SK-N-SH (cell line): ENCODE measurements around the gene SCARB2. TPM values are rescaled to one million over a fixed set of nuclear protein-coding genes. Genes with fewer than 3 reads are reported as not detected.

Experiments used
- CTCF ChIA-PET: fragments of 300-600, 350-600 bp; formaldehyde crosslinking; extraction: SDS; loops from one replicate; lab custom pipeline; 2021; lab: Yijun Ruan, JAX
- POLR2A ChIA-PET: fragments of 350-600 bp; sonication (Branson Sonifier 250); formaldehyde crosslinking; extraction: SDS; loops from one replicate; lab custom pipeline; 2020; ENCODE audit warnings: antibody characterized with exemption, inconsistent platforms; lab: Yijun Ruan, JAX
- DNase-seq: peaks from one replicate; pipeline ENCODE4 v3.0.0; 2012
- H2AFZ ChIP-seq: fragments of 200-600 bp; sonication (generic); 2 replicates; pipeline ENCODE4 v1.8.1; 2016; ENCODE audit warnings: antibody characterized with exemption, mild to moderate bottlenecking, low read depth
- H3F3A ChIP-seq: fragments of 200-600 bp; sonication (generic); replicated peaks from 2 replicates; pipeline ENCODE3; 2016; ENCODE audit warnings: antibody characterized with exemption, mild to moderate bottlenecking; ENCODE audit not compliant: insufficient read depth
- H3K27ac ChIP-seq, 2 experiments: fragments of 200-500 bp in 1 of 2; fragments of 200-600 bp in 1 of 2; sonication (Bioruptor generic) in 1 of 2; sonication (generic), shearing (Covaris generic) in 1 of 2; 2 replicates each; pipeline versions ENCODE4 v1.5.1 to v1.6.1; 2014 to 2016; ENCODE audit warnings: low read depth in 2 of 2, inconsistent platforms in 1 of 2, low read length in 1 of 2, mild to moderate bottlenecking in 1 of 2, mixed read lengths in 1 of 2
- H3K27me3 ChIP-seq: fragments of 200-600 bp; sonication (generic), shearing (Covaris generic); 2 replicates; pipeline ENCODE4 v1.6.1; 2016; ENCODE audit warnings: mixed run types; ENCODE audit not compliant: insufficient read depth
- H3K36me3 ChIP-seq, 2 experiments: fragments of 200-500 bp in 1 of 2; fragments of 200-600 bp in 1 of 2; sonication (Bioruptor generic) in 1 of 2; sonication (generic) in 1 of 2; replicated peaks in 1 of 2; 2 replicates each; pipeline versions ENCODE3 to v1.5.1; 2014 to 2016; ENCODE audit warnings: low read length in 1 of 2, mild to moderate bottlenecking in 1 of 2; ENCODE audit not compliant: insufficient read depth in 2 of 2, control insufficient read depth in 1 of 2
- H3K4me1 ChIP-seq, 2 experiments: fragments of 200-500 bp in 1 of 2; fragments of 200-600 bp in 1 of 2; sonication (Bioruptor generic) in 1 of 2; sonication (generic), shearing (Covaris generic) in 1 of 2; 2 replicates each; pipeline versions ENCODE4 v1.5.1 to v1.6.1; 2014 to 2016; ENCODE audit warnings: low read depth in 1 of 2, low read length in 1 of 2, mixed run types in 1 of 2; ENCODE audit not compliant: insufficient read depth in 2 of 2, control insufficient read depth in 1 of 2
- H3K4me2 ChIP-seq: fragments of 200-600 bp; sonication (generic), shearing (Covaris generic); 2 replicates; pipeline ENCODE4 v1.6.1; 2017; ENCODE audit warnings: mixed run types
- H3K4me3 ChIP-seq, 2 experiments: fragments of 200-500 bp in 1 of 2; fragments of 200-600 bp in 1 of 2; sonication (Bioruptor generic) in 1 of 2; sonication (generic), shearing (Covaris generic) in 1 of 2; 2 replicates each; pipeline versions ENCODE4 v1.5.1 to v1.8.1; 2014 to 2016; ENCODE audit warnings: low read depth in 2 of 2, inconsistent platforms in 1 of 2, low read length in 1 of 2, mild to moderate bottlenecking in 1 of 2, mixed read lengths in 1 of 2, moderate library complexity in 1 of 2
- H3K79me2 ChIP-seq: fragments of 200-600 bp; sonication (generic); 2 replicates; pipeline ENCODE4 v1.8.1; 2017; ENCODE audit warnings: mild to moderate bottlenecking; ENCODE audit not compliant: insufficient read depth
- H3K9ac ChIP-seq: fragments of 200-600 bp; sonication (generic); 2 replicates; pipeline ENCODE4 v1.6.1; 2017; ENCODE audit warnings: mixed run types
- H3K9me2 ChIP-seq: fragments of 200-600 bp; sonication (generic); 2 replicates; pipeline ENCODE4 v1.6.1; 2017; ENCODE audit warnings: mixed run types
- H3K9me3 ChIP-seq: fragments of 200-600 bp; sonication (generic); 2 replicates; pipeline ENCODE4 v1.6.1; 2017; ENCODE audit warnings: mixed run types, mild to moderate bottlenecking, moderate library complexity
- H4K20me1 ChIP-seq: fragments of 200-600 bp; sonication (generic); 2 replicates; pipeline ENCODE4 v1.6.1; 2017; ENCODE audit warnings: mild to moderate bottlenecking, mixed run types; ENCODE audit not compliant: insufficient read depth
- CHD2 ChIP-seq: fragments of 150-350 bp; IDR thresholded peaks from 2 replicates; pipeline ENCODE4 v1.6.1; 2018; ENCODE audit warnings: low read length; ENCODE audit not compliant: partially characterized antibody
- ELF1 ChIP-seq: IDR thresholded peaks from 2 replicates; pipeline ENCODE4 v1.4.0; 2012
- EP300 ChIP-seq, 2 experiments: IDR thresholded peaks; 2 replicates each; pipeline versions ENCODE4 v1.4.0 to v1.6.1; 2012; ENCODE audit warnings: borderline replicate concordance in 1 of 2, low read depth in 1 of 2, low read length in 1 of 2
- FOSL2 ChIP-seq: IDR thresholded peaks from 2 replicates; pipeline ENCODE4 v1.4.0; 2012; ENCODE audit warnings: low read depth, mild to moderate bottlenecking, moderate library complexity, borderline replicate concordance
- FOXJ3 ChIP-seq: sonication (generic); formaldehyde crosslinking; IDR thresholded peaks from 2 replicates; pipeline ENCODE4 v1.5.1; 2020; ENCODE audit warnings: mild to moderate bottlenecking, missing genetic modification reagents
- GABPA ChIP-seq: IDR thresholded peaks from 2 replicates; pipeline ENCODE4 v1.4.0; 2012; ENCODE audit warnings: low read depth, mild to moderate bottlenecking
- JUND ChIP-seq: IDR thresholded peaks from 2 replicates; pipeline ENCODE4 v1.4.0; 2012
- RAD21 ChIP-seq: IDR thresholded peaks from 2 replicates; pipeline ENCODE4 v1.6.1; 2012; ENCODE audit warnings: mild to moderate bottlenecking, low read length
- RCOR1 ChIP-seq: fragments of 150-350 bp; IDR thresholded peaks from 2 replicates; pipeline ENCODE4 v1.6.1; 2017; ENCODE audit warnings: antibody characterized with exemption, low read length
- RXRA ChIP-seq: IDR thresholded peaks from 2 replicates; pipeline ENCODE4 v1.4.0; 2012; ENCODE audit warnings: low read depth, mild to moderate bottlenecking, borderline replicate concordance
- SIN3A ChIP-seq: IDR thresholded peaks from 2 replicates; pipeline ENCODE4 v1.6.1; 2012; ENCODE audit warnings: low read depth, mild to moderate bottlenecking, low read length, moderate library complexity, borderline replicate concordance
- TCF12 ChIP-seq: IDR thresholded peaks from 2 replicates; pipeline ENCODE4 v1.4.0; 2012
- TEAD4 ChIP-seq: IDR thresholded peaks from 2 replicates; pipeline ENCODE4 v1.4.0; 2012; ENCODE audit warnings: mild to moderate bottlenecking, borderline replicate concordance; ENCODE audit not compliant: insufficient read depth
- YY1 ChIP-seq: IDR thresholded peaks from 2 replicates; pipeline ENCODE4 v1.4.0; 2012; ENCODE audit warnings: low read depth, mild to moderate bottlenecking
- WGBS: methylation state at CpG from one replicate; pipeline ENCODE4 v1.1.6; 2017; ENCODE audit warnings: low lambda C conversion rate; 5-methylcytosine and 5-hydroxymethylcytosine counted together
- polyA plus RNA-seq, 3 experiments: library from polyadenylated mRNA; depleted of rRNA; stranded (reverse); fragments of >200 nt; gene quantifications; 2 replicates each; pipeline ENCODE4 v1.2.3, GENCODE V29; 2012
- TF ChIP-seq, protein P1 (sequence below): IDR thresholded peaks from 2 replicates; pipeline ENCODE4; 2012
- TF ChIP-seq, protein P2 (sequence below): IDR thresholded peaks from 2 replicates; pipeline ENCODE4 v1.4.0; 2012; ENCODE audit warnings: low read depth, borderline replicate concordance
- TF ChIP-seq, protein P3 (sequence below): IDR thresholded peaks from 2 replicates; pipeline ENCODE4 v1.4.0; 2012; ENCODE audit warnings: low read depth

Gene SCARB2
- polyA plus RNA-seq, 1 of the 3 experiments (the other 2 are of a cell fraction): 82.6 TPM

DNA sequence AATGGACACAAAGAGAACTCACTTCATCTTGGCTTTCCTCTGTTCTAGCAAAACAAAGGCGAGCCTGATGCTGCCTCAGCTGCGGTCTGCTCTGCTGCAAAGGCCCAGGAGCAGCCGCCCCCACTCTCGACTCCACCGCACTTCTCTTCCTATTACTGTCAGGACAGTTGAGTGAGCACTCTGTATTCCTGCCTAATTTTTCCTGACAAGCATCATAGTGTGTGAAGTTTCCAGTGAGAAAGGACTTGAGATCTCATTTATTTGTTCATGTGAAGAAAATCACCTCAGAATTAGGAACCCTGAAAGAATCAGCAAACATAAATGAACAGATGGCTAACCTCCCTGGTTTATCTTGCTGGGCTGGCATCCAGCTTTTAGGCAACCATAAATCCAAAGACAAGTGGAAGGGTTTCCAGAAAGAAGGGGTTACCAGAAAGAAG, 15.6 kb downstream of the SCARB2 start (continued):
- TF ChIP-seq, protein P1, sequence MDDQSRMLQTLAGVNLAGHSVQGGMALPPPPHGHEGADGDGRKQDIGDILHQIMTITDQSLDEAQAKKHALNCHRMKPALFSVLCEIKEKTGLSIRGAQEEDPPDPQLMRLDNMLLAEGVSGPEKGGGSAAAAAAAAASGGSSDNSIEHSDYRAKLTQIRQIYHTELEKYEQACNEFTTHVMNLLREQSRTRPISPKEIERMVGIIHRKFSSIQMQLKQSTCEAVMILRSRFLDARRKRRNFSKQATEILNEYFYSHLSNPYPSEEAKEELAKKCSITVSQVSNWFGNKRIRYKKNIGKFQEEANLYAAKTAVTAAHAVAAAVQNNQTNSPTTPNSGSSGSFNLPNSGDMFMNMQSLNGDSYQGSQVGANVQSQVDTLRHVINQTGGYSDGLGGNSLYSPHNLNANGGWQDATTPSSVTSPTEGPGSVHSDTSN: peak; percentile 86
- TF ChIP-seq, protein P2, sequence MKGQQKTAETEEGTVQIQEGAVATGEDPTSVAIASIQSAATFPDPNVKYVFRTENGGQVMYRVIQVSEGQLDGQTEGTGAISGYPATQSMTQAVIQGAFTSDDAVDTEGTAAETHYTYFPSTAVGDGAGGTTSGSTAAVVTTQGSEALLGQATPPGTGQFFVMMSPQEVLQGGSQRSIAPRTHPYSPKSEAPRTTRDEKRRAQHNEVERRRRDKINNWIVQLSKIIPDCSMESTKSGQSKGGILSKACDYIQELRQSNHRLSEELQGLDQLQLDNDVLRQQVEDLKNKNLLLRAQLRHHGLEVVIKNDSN: no peak
- peak; percentile 73 for TF ChIP-seq TCF12
- peak; percentile 21 to 64; a peak in 1 of 4 replicates for TF ChIP-seq EP300 (IDR thresholded peaks at IDR 0.05; ENCODE audit: borderline replicate concordance in 1 of 2, low read depth in 1 of 2, low read length in 1 of 2)
- TF ChIP-seq FOXJ3 (CRISPR knock-in tag): no peak
- no peak for TF ChIP-seq RCOR1
- TF ChIP-seq JUND: no peak
- TF ChIP-seq ELF1: no peak
- TF ChIP-seq, protein P3, sequence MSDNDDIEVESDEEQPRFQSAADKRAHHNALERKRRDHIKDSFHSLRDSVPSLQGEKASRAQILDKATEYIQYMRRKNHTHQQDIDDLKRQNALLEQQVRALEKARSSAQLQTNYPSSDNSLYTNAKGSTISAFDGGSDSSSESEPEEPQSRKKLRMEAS: no peak
- TF ChIP-seq RAD21: 0 out of 2 replicates have a peak, but pooled peaks have one; percentile 5
- peak; percentile 14 for TF ChIP-seq CHD2
- TF ChIP-seq YY1: no peak

DNA sequence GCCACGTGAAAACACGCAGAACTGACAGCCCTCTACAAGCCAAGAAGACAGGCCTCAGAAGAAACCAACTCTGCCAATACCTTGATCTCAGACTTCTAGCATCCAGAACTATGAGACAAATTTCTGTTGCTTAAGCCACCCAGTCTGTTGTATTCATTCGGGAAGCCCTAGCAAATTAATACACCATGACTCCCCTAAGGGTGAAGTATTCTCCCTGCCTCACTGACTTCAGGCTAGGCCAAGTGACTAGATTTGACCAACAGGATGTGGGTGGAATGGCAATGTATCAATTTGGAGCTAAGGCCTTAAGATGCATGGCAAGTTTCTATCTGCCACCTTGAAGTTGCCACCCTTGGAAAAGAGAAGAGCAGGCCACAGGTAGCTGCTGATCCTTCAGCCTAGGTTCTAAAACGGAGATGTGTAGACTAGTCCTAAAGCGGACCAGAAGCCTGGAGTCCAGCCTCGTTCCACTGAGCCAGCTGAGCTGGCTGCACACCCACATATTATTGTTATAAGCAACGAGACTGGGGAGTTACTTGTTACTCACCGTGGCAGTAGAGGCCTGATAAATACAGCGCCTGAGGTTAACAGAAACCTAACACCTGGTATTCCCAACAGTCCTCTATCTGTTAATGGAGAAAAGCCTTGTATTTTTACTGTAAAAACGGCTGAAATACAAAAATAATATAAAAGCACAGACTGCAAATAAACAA, 16.4 kb downstream of the SCARB2 start:
- no peaks in the 10 kb centered on the region for H3K9me2 ChIP-seq
- no peaks in the 10 kb centered on the region for H3K9me3 ChIP-seq
- no peak for DNase-seq
- H3F3A ChIP-seq: peaks cover 27% of the 10 kb centered on the region
- H3K9ac ChIP-seq: peak overlapping the region; percentile 9; the same call in 1 of the 2 replicates
- H3K4me3 ChIP-seq: no peak overlapping the region
- H2AFZ ChIP-seq: no peak overlapping the region
- CTCF ChIA-PET: interaction anchor here (1.0 to 5.9 kb wide), 3 partner anchors 9 to 18 kb away, joined by 4 to 37 read pairs (median 4); partner anchors contain the start of gene SCARB2
- H3K79me2 ChIP-seq: peaks cover 77% of the 10 kb centered on the region
- H4K20me1 ChIP-seq: peaks cover 4% of the 10 kb centered on the region; the same call in 1 of the 2 replicates
- TF ChIP-seq CHD2: no peak
- TF ChIP-seq FOXJ3 (CRISPR knock-in tag): no peak
- TF ChIP-seq TEAD4: no peak
- TF ChIP-seq EP300 (IDR thresholded peaks at IDR 0.05; ENCODE audit: borderline replicate concordance in 1 of 2, low read depth in 1 of 2, low read length in 1 of 2): no peak
- TF ChIP-seq, protein P2: no peak
- TF ChIP-seq SIN3A: no peak
- no peak for TF ChIP-seq FOSL2
- no peak for TF ChIP-seq TCF12
- no peak for TF ChIP-seq RXRA
- no peak for TF ChIP-seq GABPA
- TF ChIP-seq, all 33 proteins: peak for 0
- WGBS: 81% methylated on average over 10 of the region's 10 CpGs
- Histone ChIP-seq H3K36me3 (peaks cover 22 to 26% of the 10 kb centered on the region in 2 experiments), H3K27ac (peak overlapping the region; percentile 73 to 99), H3K27me3 (no peaks in the 10 kb centered on the region), H3K4me2 (peak overlapping the region; percentile 58), H3K4me1 (peaks cover 27 to 46% of the 10 kb centered on the region in 2 experiments)
- POLR2A ChIA-PET: interaction anchor here (0.8 to 1.0 kb wide), 2 partner anchors 17 to 36 kb away, joined by 3 read pairs; no protein-coding TSS in a partner anchor
